NK-92 (cell line): ENCODE results near the gene CUX1.
"Not testable (repeated sequence)": the region's sequence is repeated elsewhere in the genome, so short reads cannot be mapped to it uniquely, and the experiment has no call there.

ENCODE experiments used
- DNase-seq: peaks from one replicate; lab custom pipeline; 2025; ENCODE audit not compliant: unreplicated experiment; lab: John Stamatoyannopoulos, UW

Gene CUX1

GRCh38 chr7:102036958-102037357 lies 219.5 kb downstream of the CUX1 start:
- DNase-seq = no peak

- no peak for DNase-seq
These were observed 222.3 kb downstream of the CUX1 start for GRCh38 chr7:102039706-102040105.

- DNase-seq = no peak
These were observed 223.1 kb downstream of the CUX1 start for GRCh38 chr7:102040569-102040968.

- no peak for DNase-seq
These were observed 224.7 kb downstream of the CUX1 start for GRCh38 chr7:102042016-102042656.

- DNase-seq = not testable (repeated sequence)
These were observed 225.4 kb downstream of the CUX1 start for GRCh38 chr7:102042796-102043195.

GRCh38 chr7:102044641-102044983 lies 227.2 kb downstream of the CUX1 start:
- no peak for DNase-seq

GRCh38 chr7:102044984-102045673 lies 227.7 kb downstream of the CUX1 start:
- no peak for DNase-seq

GRCh38 chr7:102045681-102046372 lies 228.4 kb downstream of the CUX1 start:
- no peak for DNase-seq

GRCh38 chr7:102046373-102047117 lies 229.1 kb downstream of the CUX1 start:
- no peak for DNase-seq

- DNase-seq = no peak
These were observed 229.7 kb downstream of the CUX1 start for GRCh38 chr7:102047167-102047566.

GRCh38 chr7:102049765-102050164 lies 232.3 kb downstream of the CUX1 start:
- DNase-seq = no peak

GRCh38 chr7:102050864-102051460 lies 233.5 kb downstream of the CUX1 start:
- no peak for DNase-seq

GRCh38 chr7:102051736-102052135 lies 234.3 kb downstream of the CUX1 start:
- DNase-seq = not testable (repeated sequence)

GRCh38 chr7:102054158-102054557 lies 236.7 kb downstream of the CUX1 start:
- DNase-seq = no peak

- no peak for DNase-seq
These were observed 238.0 kb downstream of the CUX1 start for GRCh38 chr7:102055181-102055976.

GRCh38 chr7:102059524-102059923 lies 242.1 kb downstream of the CUX1 start:
- DNase-seq = no peak

- DNase-seq = no peak
These were observed 244.0 kb downstream of the CUX1 start for GRCh38 chr7:102061354-102061945.

- DNase-seq = no peak
These were observed 244.6 kb downstream of the CUX1 start for GRCh38 chr7:102061981-102062390.

GRCh38 chr7:102063690-102064180 lies 246.3 kb downstream of the CUX1 start:
- DNase-seq = no peak
